Smooth muscle cell (in vitro differentiated cells): ENCODE measurements around the gene PTOV1. TPM values are rescaled to one million over a fixed set of nuclear protein-coding genes. Genes with fewer than 3 reads are reported as not detected.

Experiments used
- DNase-seq: peaks from one replicate; lab custom pipeline; 2025; ENCODE audit not compliant: unreplicated experiment; lab: John Stamatoyannopoulos, UW
- H2AFZ ChIP-seq: fragments of 200-600 bp; sonication (generic); 2 replicates; pipeline ENCODE4 v1.6.0; 2016; ENCODE audit warnings: antibody characterized with exemption, low read depth, mild to moderate bottlenecking
- H3F3A ChIP-seq: fragments of 200-600 bp; sonication (generic); 2 replicates; pipeline ENCODE4 v1.6.0; 2017; ENCODE audit warnings: antibody characterized with exemption, low read depth
- H3K27ac ChIP-seq: fragments of 200-600 bp; sonication (generic); 2 replicates; pipeline ENCODE4 v1.5.1; 2016; ENCODE audit warnings: low read depth, mild to moderate bottlenecking
- H3K27me3 ChIP-seq: fragments of 200-600 bp; sonication (generic); 2 replicates; pipeline ENCODE4 v1.6.1; 2016; ENCODE audit warnings: low read depth, mild to moderate bottlenecking
- H3K36me3 ChIP-seq: fragments of 200-600 bp; sonication (generic); 2 replicates; pipeline ENCODE4 v1.5.1; 2016; ENCODE audit warnings: low read depth
- H3K4me1 ChIP-seq: fragments of 200-600 bp; sonication (generic); 2 replicates; pipeline ENCODE4 v1.5.1; 2016; ENCODE audit warnings: low read depth
- H3K4me2 ChIP-seq: fragments of 200-600 bp; sonication (generic); 2 replicates; pipeline ENCODE4 v1.6.0; 2016; ENCODE audit warnings: mild to moderate bottlenecking
- H3K4me3 ChIP-seq: fragments of 200-600 bp; sonication (generic); 2 replicates; pipeline ENCODE4 v1.5.1; 2016; ENCODE audit warnings: mild to moderate bottlenecking
- H3K79me2 ChIP-seq: fragments of 200-600 bp; sonication (generic); 2 replicates; pipeline ENCODE4 v1.6.0; 2016; ENCODE audit warnings: low read depth, mild to moderate bottlenecking
- H3K9ac ChIP-seq: fragments of 200-600 bp; sonication (generic); 2 replicates; pipeline ENCODE4 v1.6.0; 2016; ENCODE audit warnings: low read depth
- H3K9me3 ChIP-seq: fragments of 200-600 bp; sonication (generic); replicated peaks from 2 replicates; pipeline ENCODE4 v1.5.1; 2016; ENCODE audit warnings: low read depth
- H4K20me1 ChIP-seq: fragments of 200-600 bp; sonication (generic); 2 replicates; pipeline ENCODE4 v1.6.0; 2016; ENCODE audit warnings: low read depth
- CTCF ChIP-seq: fragments of 200-600 bp; sonication (generic); IDR thresholded peaks from 2 replicates; pipeline ENCODE4 v1.5.1; 2017; ENCODE audit warnings: borderline replicate concordance, mild to moderate bottlenecking, antibody characterized with exemption; ENCODE audit not compliant: insufficient read depth, poor library complexity, severe bottlenecking
- WGBS: methylation state at CpG from one replicate; pipeline ENCODE4 v1.1.7; 2016; ENCODE audit warnings: low lambda C conversion rate; 5-methylcytosine and 5-hydroxymethylcytosine counted together
- polyA plus RNA-seq: library from polyadenylated mRNA; unstranded; fragments of >200 nt; fragmentation: Nextera tagmentation; extraction: Ambion mirVana; gene quantifications from 2 replicates; pipeline ENCODE4 v1.2.1, GENCODE V29; 2016
- total RNA-seq: library from RNA; depleted of rRNA; stranded (reverse); fragments of >200 nt; gene quantifications from 2 replicates; pipeline ENCODE4 v1.2.3, GENCODE V29; 2014

Gene PTOV1
- total and polyA plus RNA-seq, 2 experiments from 2014 or later, result 81.0 to 256 TPM

- Histone ChIP-seq H3K27ac (no peak overlapping the region), H3K27me3 (no peaks in the 10 kb centered on the region), H3K9me3 (no peaks in the 10 kb centered on the region), H4K20me1 (peaks cover 5% of the 10 kb centered on the region), H3F3A (peaks cover 3% of the 10 kb centered on the region), H2AFZ (no peak overlapping the region), H3K9ac (no peak overlapping the region), H3K36me3 (peaks cover 5% of the 10 kb centered on the region), H3K4me1 (peaks cover 5% of the 10 kb centered on the region), H3K4me2 (no peak overlapping the region), H3K4me3 (no peak overlapping the region), H3K79me2 (peaks cover 2% of the 10 kb centered on the region)
- TF ChIP-seq CTCF, result no peak
- WGBS, result 97% methylated on average over 17 of the region's 17 CpGs
- DNase-seq, result no peak
Observed at GRCh38 chr19:49881186-49881585, 30.2 kb downstream of the PTOV1 start.

GRCh38 chr19:49881672-49882394 is 30.9 kb downstream of the PTOV1 start:
- Histone ChIP-seq H2AFZ (no peak overlapping the region), H4K20me1 (peaks cover 5% of the 10 kb centered on the region), H3K4me1 (peaks cover 5% of the 10 kb centered on the region), H3K36me3 (peaks cover 5% of the 10 kb centered on the region), H3K79me2 (no peaks in the 10 kb centered on the region), H3K9me3 (no peaks in the 10 kb centered on the region), H3F3A (peaks cover 3% of the 10 kb centered on the region), H3K27me3 (no peaks in the 10 kb centered on the region), H3K9ac (no peak overlapping the region), H3K4me3 (no peak overlapping the region), H3K27ac (no peak overlapping the region), H3K4me2 (no peak overlapping the region)
- WGBS, result 95% methylated on average over 31 of the region's 31 CpGs
- TF ChIP-seq CTCF, result no peak
- no peak for DNase-seq

DNA sequence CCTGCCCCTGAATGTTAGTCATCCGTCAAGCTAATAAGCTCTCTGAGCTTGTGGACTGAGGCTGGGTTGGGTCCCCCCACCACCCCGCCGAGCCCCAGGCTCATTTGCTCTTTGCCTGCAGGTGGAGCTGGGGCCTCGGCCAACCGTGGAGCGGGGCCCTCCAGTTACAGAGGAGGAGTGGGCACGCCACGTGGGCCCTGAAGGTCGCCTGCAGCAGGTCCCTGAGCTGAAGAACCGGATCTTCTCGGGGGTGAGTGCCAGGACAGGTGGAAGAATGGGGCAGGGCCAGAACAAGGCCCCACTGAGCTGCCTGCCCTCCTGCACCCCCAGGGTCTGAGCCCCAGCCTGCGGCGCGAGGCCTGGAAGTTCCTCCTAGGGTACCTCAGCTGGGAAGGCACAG is 31.7 kb downstream of the PTOV1 start:
- Histone ChIP-seq H3K36me3 (peaks cover 5% of the 10 kb centered on the region), H4K20me1 (peaks cover 5% of the 10 kb centered on the region), H3F3A (peaks cover 3% of the 10 kb centered on the region), H3K9ac (no peak overlapping the region), H3K27ac (no peak overlapping the region), H3K4me1 (peaks cover 5% of the 10 kb centered on the region), H3K4me2 (no peak overlapping the region), H3K4me3 (no peak overlapping the region), H3K79me2 (no peaks in the 10 kb centered on the region), H2AFZ (no peak overlapping the region), H3K9me3 (no peaks in the 10 kb centered on the region), H3K27me3 (no peaks in the 10 kb centered on the region)
- no peak for TF ChIP-seq CTCF
- WGBS, result 97% methylated on average over 14 of the region's 14 CpGs
- DNase-seq, result no peak

DNA sequence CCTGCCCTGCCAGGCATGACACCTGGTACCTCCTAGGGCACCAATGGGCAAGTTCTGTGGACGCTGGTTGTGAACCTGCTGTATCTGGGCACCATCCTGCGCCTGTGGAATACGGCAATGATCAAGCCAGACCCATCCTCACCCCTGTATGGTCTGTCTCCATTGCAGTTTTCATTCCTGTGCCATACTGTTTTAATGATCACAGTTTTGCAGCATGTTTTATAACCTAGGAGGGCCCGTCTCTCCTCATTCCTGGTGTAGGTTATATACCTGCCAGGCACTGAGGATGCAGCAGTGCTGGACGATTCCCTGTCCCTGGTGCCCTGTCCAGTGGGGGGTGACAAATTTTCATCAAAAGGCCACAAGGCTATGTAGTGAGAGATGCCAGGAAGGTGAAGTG is 32.1 kb downstream of the PTOV1 start:
- no peak overlapping the region for H2AFZ ChIP-seq
- H4K20me1 ChIP-seq, result peaks cover 5% of the 10 kb centered on the region
- H3K9ac ChIP-seq, result no peak overlapping the region
- peaks cover under 1% of the 10 kb centered on the region for H3F3A ChIP-seq
- 97% methylated on average over 5 of the region's 5 CpGs for WGBS
- H3K27ac ChIP-seq, result no peak overlapping the region
- no peaks in the 10 kb centered on the region for H3K9me3 ChIP-seq
- H3K79me2 ChIP-seq, result no peaks in the 10 kb centered on the region
- TF ChIP-seq CTCF, result no peak
- no peak overlapping the region for H3K4me3 ChIP-seq
- peaks cover 5% of the 10 kb centered on the region for H3K36me3 ChIP-seq
- no peaks in the 10 kb centered on the region for H3K27me3 ChIP-seq
- peaks cover 5% of the 10 kb centered on the region for H3K4me1 ChIP-seq
- H3K4me2 ChIP-seq, result no peak overlapping the region
- DNase-seq, result no peak
